GM18861 (cell line): ENCODE data around the gene CHIC2.
"Not testable (repeated sequence)": the region's sequence is repeated elsewhere in the genome, so short reads cannot be mapped to it uniquely, and the experiment has no call there.

Experiments
- ATAC-seq: cut with Tn5 transposase; IDR thresholded peaks from one replicate; pipeline ENCODE4 v1.9.1; 2021; ENCODE audit not compliant: unreplicated experiment

The CHIC2 gene

DNA sequence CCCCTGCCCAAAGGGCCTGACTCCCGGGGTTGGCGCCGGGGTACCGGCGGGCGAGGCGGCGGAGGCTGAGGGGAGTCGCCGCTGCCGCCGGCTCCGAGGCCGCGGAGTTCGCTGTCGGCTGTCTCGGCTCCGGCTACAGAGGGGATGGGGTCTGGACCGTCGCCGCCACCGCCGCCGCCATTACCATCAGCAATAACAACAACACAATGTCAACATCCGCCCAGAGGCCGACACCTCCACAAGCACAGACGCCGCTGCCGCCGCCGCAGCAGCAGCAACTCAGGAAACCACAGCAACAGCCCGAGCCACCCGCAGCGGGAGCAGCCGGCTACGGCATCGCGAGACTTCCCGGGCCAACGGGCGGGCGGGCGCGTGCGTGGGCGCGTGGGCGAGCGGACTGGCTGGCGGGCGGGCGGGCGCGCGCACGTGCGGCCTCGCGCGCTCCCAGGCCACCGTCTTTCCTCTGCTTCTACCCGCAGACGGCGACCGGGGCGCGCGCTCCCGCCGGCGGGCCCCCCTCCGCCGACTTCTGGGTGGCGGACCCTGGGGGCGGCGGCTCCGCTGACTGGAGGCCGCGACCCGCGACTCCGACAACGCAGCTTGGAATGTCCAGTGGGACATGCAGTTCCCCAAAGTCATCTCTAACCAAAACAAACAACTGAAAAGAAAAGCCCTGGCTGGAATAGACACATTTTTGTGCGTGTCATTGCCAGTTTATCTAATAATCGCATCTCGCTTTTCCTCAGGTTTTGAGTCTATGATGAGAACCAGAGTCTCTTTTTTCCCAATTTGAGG, at the start of gene CHIC2:
CHIC2 (minus strand) TSS at position 289 of the 795 bp plus-strand sequence. CDS start 305 bp downstream, outside the sequence.
- peak; percentile 86 for ATAC-seq

DNA sequence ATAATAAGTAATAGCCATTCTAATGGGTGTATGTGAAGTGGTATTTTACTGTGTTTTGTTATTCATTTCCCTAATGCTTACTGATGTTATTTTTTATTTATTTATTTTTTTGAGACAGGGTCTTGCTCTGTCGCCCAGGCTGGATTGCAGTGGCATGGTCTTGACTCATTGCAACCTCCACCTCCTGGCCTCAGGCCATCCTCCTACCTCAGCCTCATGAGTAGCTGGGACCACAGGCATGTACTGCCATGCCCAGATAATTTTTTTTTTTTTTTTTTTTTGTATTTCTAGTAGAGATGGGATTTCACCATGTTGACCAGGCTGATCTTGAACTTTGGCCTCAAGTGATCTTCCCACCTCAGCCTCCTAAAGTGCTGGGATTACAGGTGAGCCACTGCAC, 48.8 kb upstream of the CHIC2 start:
- ATAC-seq = not testable (repeated sequence)

DNA sequence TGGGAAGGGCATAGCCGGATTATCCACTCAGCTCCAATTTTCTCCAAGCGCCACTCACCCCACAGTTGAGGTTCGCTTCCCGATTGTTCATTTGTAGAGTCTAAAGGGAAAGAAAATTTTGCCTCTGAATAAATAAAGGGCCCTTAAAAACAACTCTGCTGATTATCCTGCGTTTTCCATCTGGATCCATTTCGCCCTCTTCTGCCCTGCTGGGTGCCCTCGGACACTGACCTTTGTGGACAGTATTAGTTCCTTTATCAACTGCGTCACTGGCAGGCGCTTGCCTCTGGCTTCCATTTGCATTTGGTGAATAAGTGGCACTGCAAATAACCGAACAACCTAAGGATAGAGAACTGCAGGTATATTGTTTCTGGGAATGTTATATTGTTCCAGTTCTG, 45.6 kb upstream of the CHIC2 start:
- ATAC-seq = no peak

DNA sequence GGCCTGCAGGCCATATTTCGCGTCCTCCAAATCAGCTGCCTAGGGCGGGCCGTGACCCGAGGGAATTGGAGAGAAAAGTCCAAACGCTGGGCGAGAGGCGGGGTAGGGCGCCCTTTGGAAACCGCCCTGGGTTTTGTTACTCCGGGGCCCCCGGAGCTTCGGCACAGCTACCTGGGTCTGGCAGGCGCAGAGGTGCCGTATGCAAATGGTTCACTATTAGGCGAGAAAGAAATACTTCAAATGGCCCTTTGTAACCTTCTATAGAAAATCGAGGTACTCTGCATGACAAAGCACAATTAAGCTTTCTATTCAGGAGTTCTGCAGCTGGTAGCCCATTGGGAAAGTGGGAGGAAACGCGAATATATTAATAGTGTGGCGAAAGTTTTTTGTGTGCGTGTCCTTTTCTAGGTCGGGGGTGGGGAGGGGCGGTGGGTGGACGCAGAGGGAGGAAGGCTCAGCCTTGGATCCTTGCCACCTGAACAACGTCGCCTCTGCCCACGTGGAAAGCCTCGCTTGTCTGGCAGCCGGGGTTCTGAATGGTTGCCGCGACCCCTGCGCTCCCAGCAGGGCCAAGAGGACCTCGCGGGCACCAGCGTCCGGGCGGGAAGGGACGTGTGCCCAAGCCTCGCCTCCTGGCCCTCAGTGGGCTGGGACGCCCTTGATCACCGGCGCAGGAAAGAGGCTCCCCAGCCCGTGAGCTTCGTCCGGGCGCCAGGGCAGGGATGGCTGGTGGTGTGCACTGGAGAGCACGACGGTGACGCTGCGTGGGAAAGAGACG, 45.0 kb upstream of the CHIC2 start:
- ATAC-seq = no peak

DNA sequence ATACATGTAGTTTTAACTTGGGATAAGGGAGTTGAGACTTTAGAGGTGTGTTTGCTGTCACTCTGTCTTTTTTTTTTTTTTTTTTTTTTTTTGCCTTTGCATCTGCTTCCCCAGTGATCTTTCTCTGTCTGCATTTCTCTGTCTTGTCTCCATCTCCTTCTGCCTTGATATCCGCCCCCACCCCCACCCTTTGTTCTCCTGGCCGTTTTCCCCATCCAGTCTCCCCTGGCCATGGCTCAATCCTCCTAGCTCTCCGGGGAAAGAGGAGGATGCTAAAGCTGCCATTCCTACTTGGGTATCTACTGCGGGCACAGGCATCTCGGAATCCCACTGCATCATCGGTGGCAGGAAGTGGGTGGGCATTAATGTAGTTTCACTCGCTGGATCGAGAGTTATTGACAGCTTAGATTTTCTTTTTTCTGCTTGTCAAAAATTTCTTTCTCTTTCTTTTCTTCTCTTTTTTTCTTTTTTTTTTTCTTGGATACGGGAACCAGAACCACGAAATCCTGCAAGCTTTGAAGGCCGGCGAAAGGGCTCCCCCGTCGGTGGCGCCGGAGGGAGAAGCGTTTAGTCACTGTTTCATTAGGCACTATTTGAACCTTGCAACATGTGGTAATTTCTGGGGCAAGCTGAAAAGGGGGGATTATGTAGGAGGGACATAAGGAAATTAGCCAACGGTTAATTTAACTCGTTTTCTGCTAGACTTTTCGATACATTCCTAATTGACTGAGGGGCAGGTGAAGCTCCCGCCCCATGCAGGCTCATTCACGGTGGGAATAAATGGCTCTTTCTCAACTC, 43.7 kb upstream of the CHIC2 start:
- ATAC-seq = no peak

DNA sequence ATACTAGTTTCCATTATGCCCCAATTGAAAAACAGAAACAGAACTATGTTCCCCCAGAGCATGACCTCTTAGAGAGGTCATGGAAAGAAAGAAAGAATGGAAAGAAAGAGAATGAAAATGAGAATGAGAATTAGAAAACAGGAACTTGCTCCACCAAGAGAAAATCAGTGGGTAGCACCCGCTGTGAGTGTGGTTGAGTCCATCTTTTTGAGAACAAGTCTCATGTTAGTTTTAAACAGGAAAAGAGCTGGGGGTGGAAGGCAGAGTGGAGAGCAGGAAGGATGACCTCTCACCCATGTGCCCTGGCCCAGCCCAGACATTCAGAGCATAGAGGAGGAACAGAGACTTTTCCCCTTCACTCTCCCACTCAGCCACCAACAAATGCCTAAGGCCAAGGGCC, 40.5 kb upstream of the CHIC2 start:
- ATAC-seq = no peak

DNA sequence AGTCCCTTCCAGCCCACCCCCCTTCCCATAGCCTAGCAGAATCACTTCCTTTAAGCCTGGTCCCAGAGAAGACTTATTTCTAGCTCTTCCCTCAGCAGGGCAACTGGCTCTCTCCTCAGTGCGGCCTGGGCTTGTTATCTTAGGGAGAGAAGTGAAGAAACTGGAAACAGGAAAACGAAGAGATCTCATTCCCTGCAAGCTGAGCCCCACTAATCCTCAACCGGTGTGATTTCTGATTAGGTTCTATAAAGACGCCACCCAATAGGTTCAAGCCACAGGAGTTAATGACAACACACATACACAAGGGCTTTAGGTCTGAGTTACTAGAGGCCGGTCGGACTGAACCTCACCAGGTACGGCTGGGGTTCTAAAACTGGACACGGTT, 38.8 kb upstream of the CHIC2 start:
- ATAC-seq = no peak

DNA sequence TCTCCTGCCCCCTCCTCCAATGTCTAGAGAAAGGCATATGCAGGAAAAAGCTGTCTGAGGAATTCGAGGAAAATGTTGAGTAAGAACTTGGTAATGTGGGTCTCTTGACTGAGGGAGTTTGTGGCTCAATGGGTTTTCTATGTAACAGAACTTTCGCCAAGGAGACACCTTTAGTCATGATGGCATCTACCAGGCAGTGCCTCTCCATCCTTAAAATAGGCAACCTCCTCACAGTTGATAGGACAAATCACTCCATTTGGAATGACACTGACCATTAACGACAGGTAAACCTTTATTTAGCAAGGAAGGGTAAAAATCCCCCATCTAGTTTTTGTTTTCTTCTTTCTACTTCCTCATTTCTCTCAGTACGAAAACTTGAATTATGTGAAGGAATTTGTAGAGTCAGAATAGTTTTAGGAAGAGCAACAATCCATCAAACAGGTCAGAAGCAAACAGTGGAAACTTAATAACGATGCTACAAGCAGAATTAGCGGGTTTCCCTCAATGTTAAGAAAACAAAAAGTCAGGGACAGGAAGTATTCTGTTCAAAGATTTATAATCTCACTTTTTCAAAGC, 38.2 kb upstream of the CHIC2 start:
- ATAC-seq = no peak

DNA sequence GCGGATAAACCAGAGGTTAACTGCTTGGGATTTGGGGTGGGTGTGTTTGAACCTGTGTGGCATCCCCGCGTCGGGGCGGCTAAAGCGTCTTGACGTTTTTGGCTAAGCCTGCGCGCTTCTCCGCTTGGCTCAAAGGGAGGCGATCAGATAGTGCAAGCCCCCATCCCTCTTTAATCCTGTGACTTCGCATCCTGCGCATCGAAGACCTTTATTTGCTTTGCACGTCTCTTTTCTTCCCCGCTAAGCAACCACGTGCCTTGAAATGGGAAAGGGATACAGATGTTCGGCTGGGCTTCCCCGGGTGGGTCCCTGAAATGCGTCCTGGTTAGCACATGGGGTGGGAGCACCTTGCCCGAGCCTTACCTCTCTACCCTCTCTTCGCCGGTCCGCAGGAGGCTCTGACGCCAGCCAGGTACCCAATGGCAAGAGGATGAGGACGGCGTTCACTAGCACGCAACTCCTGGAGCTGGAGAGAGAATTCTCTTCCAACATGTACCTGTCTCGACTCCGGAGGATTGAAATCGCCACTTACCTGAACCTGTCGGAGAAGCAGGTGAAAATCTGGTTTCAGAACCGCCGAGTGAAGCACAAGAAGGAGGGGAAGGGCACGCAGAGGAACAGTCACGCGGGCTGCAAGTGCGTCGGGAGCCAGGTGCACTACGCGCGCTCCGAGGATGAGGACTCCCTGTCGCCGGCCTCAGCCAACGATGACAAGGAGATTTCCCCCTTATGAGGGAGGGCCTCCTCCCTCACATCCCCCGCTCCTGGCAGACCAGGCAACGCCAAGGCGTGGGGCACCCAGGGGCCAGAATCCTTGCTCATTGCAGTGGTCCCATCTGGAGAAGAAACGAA, 37.0 kb upstream of the CHIC2 start:
- no peak for ATAC-seq

DNA sequence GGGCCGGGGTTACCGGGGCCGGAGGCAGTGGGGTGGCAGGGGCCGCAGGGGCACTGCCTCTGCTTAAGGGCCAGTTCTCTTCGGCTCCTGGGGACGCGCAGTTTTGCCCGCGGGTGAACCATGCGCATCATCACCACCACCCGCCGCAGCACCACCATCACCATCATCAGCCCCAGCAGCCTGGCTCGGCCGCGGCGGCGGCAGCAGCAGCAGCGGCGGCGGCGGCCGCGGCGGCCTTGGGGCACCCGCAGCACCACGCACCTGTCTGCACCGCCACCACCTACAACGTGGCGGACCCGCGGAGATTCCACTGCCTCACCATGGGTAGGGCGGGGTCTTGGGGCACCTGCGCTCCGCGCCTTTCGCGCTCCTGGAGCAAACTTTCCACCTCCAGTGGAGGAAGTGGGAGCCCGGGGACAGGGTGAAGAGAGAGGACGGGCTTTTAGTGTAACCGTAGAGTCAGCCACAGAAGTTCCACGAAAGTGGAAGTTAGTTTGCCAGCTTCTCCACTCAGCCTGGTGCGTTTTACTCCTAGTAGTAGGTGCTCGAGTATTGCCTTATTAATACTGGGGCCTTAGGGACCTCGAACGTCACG, 36.3 kb upstream of the CHIC2 start:
- no peak for ATAC-seq

DNA sequence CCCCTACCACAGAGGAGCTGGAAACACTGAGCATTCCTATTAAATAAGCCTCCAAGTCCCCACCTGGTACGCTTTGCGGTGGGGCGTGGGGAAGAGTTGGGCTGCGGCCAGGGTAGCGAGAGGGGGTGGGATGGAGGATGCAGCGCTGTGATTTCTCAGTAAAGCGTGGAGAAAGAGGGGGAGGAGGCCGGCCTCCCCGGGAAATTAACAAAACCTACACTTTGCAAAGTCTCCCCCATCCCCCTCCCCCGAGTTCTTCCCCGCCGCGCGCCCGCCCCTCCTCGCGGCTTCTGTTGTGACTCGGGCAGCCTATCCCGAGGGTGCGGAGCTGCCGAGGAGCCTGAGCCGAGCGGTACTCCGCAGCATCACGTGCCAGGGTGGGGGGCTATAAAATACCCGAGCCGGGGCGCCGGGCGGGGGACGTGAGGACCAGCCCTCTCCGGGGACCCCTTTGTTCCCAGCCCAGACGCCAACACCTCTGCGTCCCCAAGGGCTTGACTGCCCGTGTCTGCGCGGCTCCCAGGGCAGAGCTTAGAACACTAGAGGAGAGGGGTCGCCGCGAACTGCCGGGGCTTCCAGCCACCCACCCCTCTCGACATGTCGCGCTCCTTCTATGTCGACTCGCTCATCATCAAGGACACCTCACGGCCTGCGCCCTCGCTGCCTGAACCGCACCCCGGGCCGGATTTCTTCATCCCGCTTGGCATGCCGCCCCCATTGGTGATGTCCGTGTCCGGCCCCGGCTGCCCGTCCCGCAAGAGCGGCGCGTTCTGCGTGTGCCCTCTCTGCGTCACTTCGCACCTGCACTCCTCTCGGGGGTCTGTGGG, 35.6 kb upstream of the CHIC2 start, which contains the start of gene GSX2:
GSX2 (plus strand) TSS at position 416 of the 827 bp plus-strand sequence; CDS start at position 598, 182 bp downstream.
- no peak for ATAC-seq

DNA sequence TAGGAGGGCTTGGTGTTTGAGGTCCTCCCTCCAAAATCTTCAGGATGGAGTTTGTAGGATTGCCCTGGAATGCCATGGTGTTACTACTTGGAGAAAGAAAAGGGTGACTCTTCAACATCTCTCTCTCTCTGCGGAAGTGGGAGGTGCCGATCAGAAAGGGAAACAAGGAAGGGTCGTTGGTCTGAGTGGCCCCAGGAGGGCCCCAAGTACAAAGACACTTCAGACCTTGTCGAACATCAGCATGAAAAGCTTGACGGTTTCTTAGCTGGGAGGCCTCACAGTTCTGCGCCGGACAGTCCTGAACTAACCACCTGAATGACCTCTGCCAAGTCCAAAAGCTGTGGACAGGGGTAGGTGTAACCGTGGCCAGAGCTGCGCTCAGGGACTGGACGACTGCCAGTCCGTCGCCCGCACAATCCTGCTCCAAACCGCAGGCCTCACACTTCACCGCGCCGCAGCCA, 34.9 kb upstream of the CHIC2 start:
- ATAC-seq = no peak

DNA sequence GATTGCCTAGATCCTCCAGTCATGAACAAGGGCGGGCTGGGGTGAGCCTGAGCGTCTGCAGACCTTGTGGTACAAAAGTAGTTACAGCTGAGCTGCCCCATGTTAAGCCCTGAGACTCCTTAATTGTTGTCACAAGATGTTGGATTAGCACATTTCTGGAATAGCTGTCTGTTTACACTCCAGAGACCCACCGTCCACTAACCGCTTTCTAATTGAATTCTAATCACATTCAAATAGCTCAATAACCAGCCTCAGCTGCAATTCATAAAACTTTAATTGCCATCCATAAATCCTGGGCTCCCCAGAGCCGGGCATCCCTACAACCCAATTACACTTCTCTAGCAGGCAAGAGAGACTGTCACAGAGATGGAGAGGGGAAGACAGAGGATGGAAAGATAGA, 34.0 kb upstream of the CHIC2 start:
- no peak for ATAC-seq

DNA sequence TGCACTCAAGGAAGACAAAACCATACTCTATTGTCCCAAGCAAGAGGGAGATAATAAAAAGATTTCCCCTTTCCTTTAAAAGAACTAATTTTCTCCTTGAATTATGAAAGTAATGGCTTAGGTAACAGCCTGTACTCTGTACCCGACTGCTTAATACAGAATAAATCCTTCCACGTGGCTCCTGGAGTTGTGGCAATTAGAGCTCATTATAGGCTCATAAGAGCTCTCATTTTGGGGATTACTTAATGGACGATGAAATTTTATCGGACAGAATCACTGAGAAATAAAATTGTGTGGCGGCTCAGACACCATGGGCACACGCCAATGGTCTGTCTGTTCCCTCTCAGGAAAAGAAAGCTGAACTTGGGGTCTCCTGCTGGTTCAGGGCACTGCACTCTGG, 32.7 kb upstream of the CHIC2 start:
- no peak for ATAC-seq

DNA sequence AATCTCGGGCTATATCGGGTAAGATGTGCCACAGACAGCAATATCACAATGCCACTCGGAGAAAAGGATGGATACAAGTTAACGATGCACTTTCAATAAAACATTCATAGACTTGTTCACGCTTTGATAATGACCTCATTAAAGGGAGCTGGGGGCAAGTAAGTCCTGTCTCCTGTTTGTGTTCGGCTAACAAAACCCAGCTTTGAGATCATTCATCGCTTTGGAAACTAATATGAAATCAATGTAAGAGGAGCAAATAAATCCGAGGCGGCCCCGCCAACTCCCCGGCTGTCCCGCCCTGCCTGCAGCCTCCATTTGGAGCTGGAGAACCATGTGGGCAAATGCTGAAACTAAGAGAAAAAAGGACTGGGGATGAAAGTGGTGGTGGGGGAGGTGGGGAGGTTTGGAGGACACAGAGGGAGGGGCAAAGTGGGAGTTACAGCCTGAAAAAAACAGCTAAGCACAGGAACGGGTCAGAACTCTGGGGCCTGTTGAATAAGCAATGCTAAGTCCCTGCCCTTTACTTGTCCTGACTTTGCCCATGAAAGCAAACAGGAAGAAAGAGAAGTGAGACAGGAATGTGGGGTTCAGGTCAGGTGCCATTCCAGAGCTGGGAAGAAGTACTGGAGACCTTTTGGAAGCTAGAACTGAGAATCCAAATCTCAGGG, 32.0 kb upstream of the CHIC2 start:
- ATAC-seq = no peak

DNA sequence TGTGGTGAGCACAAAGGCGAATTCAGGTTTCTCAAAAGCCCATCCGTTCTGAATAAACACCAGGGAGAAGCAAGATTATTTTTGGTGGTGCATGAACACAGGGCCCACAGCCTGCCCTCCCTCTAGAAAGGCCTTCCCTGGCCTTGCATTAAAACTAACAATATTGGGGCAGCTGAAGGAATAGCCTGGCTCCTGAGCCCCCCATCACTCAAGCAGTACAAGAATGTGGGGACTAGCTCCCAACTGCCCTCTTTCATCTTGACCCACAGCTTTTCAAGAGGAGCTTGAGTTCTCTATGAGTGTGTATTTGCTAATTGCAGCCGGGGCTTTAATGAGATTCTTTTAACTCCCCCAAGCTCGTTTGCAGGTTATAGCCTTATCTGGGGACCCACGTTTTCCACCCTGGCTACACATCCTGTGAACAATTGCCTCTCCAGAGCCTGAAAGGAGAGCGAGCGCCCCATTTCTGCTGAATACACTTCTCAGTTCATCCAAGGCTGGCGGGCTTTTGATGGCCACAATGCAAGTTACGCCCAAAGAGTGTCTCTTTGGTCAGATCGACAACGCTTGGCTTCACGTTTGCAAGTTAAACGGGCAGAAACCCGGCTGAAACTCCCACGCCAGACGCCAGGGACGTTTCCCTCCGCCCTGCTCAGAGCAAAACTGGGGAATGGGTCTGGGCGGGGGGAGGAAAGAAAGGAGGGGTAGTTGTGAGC, 30.9 kb upstream of the CHIC2 start:
- no peak for ATAC-seq

DNA sequence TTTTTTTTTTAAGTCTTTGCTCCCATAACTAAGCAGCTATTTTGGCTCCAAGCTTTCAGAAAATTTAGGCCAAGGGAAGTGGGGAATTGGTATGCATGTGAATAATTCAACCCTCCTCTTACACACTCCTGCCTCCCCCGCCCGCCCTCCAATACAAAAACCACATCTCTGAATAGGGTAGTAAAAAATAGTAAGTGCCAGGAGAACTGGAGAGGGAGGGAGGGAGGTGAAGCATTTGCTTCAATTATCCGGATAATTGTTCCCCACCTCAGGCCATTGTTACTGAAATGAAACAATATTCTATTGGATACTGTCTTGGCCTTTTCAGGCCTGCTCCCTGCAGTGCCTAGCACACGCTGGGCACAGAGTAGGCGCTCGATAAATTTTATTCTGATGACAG, 30.0 kb upstream of the CHIC2 start:
- ATAC-seq = no peak
